Adrenal gland (tissue), 5 donors: ENCODE data around the gene FAM78B.

Experiments used
- CTCF ChIP-seq, 6 experiments: fragments of 450-650 bp in 4 of 6; fragments of 200-600 bp in 2 of 6; sonication (generic) in 1 of 6; IDR thresholded peaks; 1 replicate in 5 of 6; 2 replicates in 1 of 6; pipeline versions ENCODE4 v1.5.1 to v1.8.0; 2016 to 2021; ENCODE audit warnings: antibody characterized with exemption in 6 of 6, mild to moderate bottlenecking in 2 of 6, moderate library complexity in 1 of 6
- POLR2A ChIP-seq, 2 donors: fragments of 450-650 bp; IDR thresholded peaks; one replicate each; pipeline ENCODE4 v1.6.1; 2017; ENCODE audit warnings: antibody characterized with exemption in 2 of 2, mild to moderate bottlenecking in 2 of 2, moderate library complexity in 1 of 2
- donor health status: DM: no; HTN: no; CAD: no.

GRCh38 chr1:166020210-166020609 lies 146.6 kb downstream of the FAM78B start:
- no peak for TF ChIP-seq CTCF (IDR thresholded peaks at IDR 0.05)
- TF ChIP-seq POLR2A (IDR thresholded peaks at IDR 0.05) = no peak
